ENCODE measurements around the gene GPR25.

DNA sequence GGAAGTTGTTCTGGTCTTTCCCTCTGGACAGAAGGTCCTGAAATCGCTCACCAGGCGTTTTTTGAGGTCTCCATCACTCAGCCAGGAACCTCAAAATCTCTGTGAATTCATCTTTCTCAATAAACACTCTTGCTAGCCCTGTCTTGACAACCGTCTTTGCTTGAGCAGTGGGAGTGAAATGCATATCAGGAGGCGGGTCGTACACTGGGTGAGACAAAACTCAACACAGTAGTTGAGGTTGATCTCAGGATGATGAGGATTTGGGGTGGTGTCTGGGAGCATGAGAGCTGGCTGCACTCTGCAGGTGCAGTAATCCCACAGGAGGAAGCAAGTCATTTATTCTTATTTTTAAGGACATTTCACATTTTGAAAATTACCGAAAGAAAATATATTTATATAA lies 1.9 kb downstream of the GPR25 start:
- TF ChIP-seq CTCF (IDR thresholded peaks at IDR 0.05; ENCODE audit: low read depth, low read length), result no peak
- no peak for TF ChIP-seq POLR2A (IDR thresholded peaks at IDR 0.05; ENCODE audit: extremely low read depth, insufficient read length)

Measured in NB4 (cell line).